Parathyroid adenoma (tissue), 2 donors: Measurements from ENCODE around the gene RUNX2.
"Not testable (repeated sequence)": the region's sequence is repeated elsewhere in the genome, so short reads cannot be mapped to it uniquely, and the experiment has no call there.

ENCODE experiments used
- H2AFZ ChIP-seq: fragments of 300-600 bp; sonication (generic); one replicate; pipeline ENCODE4 v1.7.0; 2017; ENCODE audit warnings: antibody characterized with exemption, mild to moderate bottlenecking
- H3K27ac ChIP-seq: fragments of 300-600 bp; sonication (generic); one replicate; pipeline ENCODE4 v1.7.0; 2017
- H3K27me3 ChIP-seq: fragments of 300-600 bp; sonication (generic); one replicate; pipeline ENCODE4 v1.7.0; 2017; ENCODE audit warnings: low read length; ENCODE audit not compliant: control insufficient read depth, insufficient read depth
- H3K36me3 ChIP-seq: fragments of 300-600 bp; sonication (generic); one replicate; pipeline ENCODE4 v1.7.0; 2017; ENCODE audit warnings: low read length; ENCODE audit not compliant: control insufficient read depth, insufficient read depth
- H3K4me1 ChIP-seq: fragments of 300-600 bp; sonication (generic); one replicate; pipeline ENCODE4 v1.7.0; 2017; ENCODE audit warnings: control low read depth
- H3K4me2 ChIP-seq: fragments of 300-600 bp; sonication (generic); one replicate; pipeline ENCODE4 v1.7.0; 2017; ENCODE audit warnings: low read length
- H3K4me3 ChIP-seq: fragments of 300-600 bp; sonication (generic); one replicate; pipeline ENCODE4 v1.7.0; 2017; ENCODE audit warnings: low read depth, low read length
- H3K79me2 ChIP-seq: fragments of 300-600 bp; sonication (generic); one replicate; pipeline ENCODE4 v1.7.0; 2017; ENCODE audit warnings: control low read depth
- H3K9ac ChIP-seq: fragments of 300-600 bp; sonication (generic); one replicate; pipeline ENCODE4 v1.7.0; 2017; ENCODE audit warnings: mild to moderate bottlenecking
- H3K9me3 ChIP-seq: fragments of 300-600 bp; sonication (generic); one replicate; pipeline ENCODE4 v1.7.0; 2017; ENCODE audit warnings: low read length; ENCODE audit not compliant: control insufficient read depth
- TF ChIP-seq, protein P1 (sequence below): fragments of 300-600 bp; sonication (generic); IDR thresholded peaks from one replicate; pipeline ENCODE4 v1.7.0; 2017; ENCODE audit warnings: antibody characterized with exemption, mild to moderate bottlenecking
- donor health status: primary hyperparathyroidism.

RUNX2 gene

DNA sequence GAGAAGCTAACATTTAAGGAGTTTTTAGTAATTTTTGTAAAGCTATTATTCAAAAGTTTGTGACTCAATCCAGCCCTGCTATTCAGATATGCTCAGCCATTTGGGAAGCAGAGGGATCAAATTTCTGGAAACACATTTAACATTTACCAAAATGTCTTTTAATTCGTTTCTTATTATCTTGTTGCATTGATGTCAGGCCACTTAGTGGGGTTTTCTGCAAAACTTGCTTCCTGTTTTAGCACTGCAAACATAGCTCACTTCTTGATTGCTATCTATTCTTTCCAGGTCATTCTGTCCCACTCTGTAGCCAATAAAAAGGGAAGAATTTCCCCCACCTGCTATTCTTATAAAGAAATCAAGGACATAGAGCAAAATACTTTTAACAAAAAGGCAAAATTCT is 226.5 kb downstream of the RUNX2 start:
- Histone ChIP-seq H3K79me2 (no peaks in the 10 kb centered on the region), H3K27ac (no peak overlapping the region), H3K9me3 (no peaks in the 10 kb centered on the region), H3K4me1 (no peaks in the 10 kb centered on the region), H3K36me3 (no peaks in the 10 kb centered on the region), H2AFZ (no peak overlapping the region), H3K4me3 (no peak overlapping the region), H3K4me2 (no peak overlapping the region), H3K9ac (no peak overlapping the region), H3K27me3 (no peaks in the 10 kb centered on the region)
- TF ChIP-seq, protein P1, sequence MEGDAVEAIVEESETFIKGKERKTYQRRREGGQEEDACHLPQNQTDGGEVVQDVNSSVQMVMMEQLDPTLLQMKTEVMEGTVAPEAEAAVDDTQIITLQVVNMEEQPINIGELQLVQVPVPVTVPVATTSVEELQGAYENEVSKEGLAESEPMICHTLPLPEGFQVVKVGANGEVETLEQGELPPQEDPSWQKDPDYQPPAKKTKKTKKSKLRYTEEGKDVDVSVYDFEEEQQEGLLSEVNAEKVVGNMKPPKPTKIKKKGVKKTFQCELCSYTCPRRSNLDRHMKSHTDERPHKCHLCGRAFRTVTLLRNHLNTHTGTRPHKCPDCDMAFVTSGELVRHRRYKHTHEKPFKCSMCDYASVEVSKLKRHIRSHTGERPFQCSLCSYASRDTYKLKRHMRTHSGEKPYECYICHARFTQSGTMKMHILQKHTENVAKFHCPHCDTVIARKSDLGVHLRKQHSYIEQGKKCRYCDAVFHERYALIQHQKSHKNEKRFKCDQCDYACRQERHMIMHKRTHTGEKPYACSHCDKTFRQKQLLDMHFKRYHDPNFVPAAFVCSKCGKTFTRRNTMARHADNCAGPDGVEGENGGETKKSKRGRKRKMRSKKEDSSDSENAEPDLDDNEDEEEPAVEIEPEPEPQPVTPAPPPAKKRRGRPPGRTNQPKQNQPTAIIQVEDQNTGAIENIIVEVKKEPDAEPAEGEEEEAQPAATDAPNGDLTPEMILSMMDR = no peak

DNA sequence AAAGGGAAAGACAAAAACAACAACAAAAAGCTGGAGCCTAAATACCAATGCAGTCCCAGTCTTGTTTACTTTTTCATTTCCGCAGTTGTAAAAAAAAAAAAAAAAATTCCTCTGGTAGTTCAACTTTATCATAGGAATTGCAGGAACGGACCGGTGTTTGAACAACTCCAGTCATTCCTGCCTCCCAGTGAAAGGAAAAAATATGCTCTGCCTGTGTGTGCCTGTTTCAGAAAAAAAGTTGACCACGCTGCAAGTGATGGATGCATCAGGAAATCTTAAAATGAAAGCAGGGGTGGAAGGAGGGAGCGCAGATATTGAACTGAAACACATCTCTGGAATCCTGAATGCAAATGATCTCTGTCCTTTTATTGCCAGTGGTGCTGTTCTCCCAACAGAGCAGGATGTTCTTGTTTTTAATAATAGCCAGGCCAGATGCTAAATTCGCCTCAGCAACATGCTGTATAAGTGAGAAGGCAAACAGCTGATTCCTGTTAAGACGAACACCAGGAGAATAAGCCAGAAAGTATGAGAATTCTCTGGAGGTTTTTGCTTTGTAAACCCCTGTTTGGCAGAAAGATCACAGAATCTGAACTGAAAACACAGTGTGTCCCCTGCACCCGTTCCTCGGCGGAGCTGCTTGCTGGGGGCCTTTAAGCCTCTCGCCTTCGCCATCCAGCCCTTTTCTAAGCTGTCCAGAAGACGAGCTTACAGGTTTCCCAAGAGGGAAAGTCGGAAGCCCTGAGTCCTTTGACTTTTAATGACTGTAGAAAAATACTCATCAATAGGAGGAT is 228.0 kb downstream of the RUNX2 start:
- TF ChIP-seq, protein P1 = no peak
- Histone ChIP-seq H3K27me3 (no peaks in the 10 kb centered on the region), H3K9ac (no peak overlapping the region), H3K79me2 (no peaks in the 10 kb centered on the region), H2AFZ (no peak overlapping the region), H3K9me3 (no peaks in the 10 kb centered on the region), H3K4me2 (no peak overlapping the region), H3K4me3 (no peak overlapping the region), H3K27ac (no peak overlapping the region), H3K36me3 (no peaks in the 10 kb centered on the region), H3K4me1 (no peaks in the 10 kb centered on the region)

DNA sequence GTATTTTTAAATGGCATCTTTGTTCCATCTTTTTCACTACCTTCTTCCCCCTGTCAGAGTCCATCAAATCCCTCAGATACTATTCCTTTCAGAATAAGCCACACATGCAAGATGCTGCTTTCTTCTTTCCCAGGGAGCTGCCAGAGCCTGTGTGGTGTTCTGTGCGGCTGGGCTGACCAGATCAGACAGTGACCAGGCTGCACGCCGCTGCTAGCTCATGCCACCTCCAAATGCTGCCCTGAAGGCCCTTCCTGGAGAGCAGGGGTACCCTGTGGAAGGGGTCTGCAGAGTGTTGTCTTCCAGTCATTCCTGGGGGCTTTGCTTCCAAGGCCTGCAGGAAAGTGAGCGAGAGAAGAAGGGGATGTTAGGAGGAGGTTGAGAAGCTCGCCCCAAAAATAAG is 228.7 kb downstream of the RUNX2 start:
- TF ChIP-seq, protein P1 = no peak

DNA sequence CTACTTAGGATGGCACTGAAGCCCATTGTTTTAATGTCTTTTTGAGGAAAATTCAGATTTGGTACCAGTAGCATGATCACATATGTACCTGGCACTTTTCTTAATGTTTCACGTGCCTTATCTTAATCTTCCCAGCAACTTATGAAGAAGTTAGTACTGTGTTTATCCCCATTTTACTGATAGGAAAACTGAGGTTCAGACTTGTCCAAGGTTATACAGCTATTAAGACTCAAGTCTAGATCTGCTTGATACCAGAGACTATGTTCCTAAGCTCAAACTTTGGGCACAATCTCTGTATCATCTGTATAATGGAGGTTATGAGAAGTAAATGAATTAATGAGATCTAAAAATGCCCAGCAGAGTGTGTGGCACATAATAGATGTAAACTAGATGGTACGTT is 229.3 kb downstream of the RUNX2 start:
- no peaks in the 10 kb centered on the region for H3K27me3 ChIP-seq
- H2AFZ ChIP-seq = no peak overlapping the region
- no peaks in the 10 kb centered on the region for H3K9me3 ChIP-seq
- no peak overlapping the region for H3K4me3 ChIP-seq
- no peaks in the 10 kb centered on the region for H3K36me3 ChIP-seq
- H3K4me2 ChIP-seq = no peak overlapping the region
- H3K9ac ChIP-seq = no peak overlapping the region
- TF ChIP-seq, protein P1 = no peak
- H3K27ac ChIP-seq = no peak overlapping the region
- H3K79me2 ChIP-seq = no peaks in the 10 kb centered on the region
- no peaks in the 10 kb centered on the region for H3K4me1 ChIP-seq

More for the DNA sequence above, 228.7 kb downstream of the RUNX2 start:
- Histone ChIP-seq H3K27ac (no peak overlapping the region), H3K4me1 (no peaks in the 10 kb centered on the region), H3K4me3 (no peak overlapping the region), H3K36me3 (no peaks in the 10 kb centered on the region), H3K9ac (no peak overlapping the region), H2AFZ (no peak overlapping the region), H3K27me3 (no peaks in the 10 kb centered on the region), H3K9me3 (no peaks in the 10 kb centered on the region), H3K79me2 (no peaks in the 10 kb centered on the region), H3K4me2 (no peak overlapping the region)

DNA sequence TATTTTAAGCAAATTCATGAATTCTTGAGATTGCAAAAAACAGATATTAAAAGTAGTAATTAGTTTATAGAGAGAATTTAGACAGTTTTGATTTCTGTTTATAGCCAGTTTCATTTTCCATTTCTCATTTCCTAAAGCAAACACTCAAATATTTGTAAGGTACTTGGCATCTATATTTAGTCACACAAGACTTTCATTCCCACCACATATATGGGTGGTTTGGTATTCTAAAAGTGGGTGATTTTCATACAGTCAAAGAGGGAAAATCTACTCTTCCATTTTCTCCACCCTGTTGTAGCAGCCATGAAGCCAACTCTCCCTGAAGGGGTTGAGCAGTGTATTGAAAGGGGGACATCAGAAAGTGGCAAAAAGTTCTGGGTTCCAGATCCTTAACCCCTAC is 230.7 kb downstream of the RUNX2 start:
- Histone ChIP-seq H3K79me2 (no peaks in the 10 kb centered on the region), H3K27ac (no peak overlapping the region), H2AFZ (no peak overlapping the region), H3K4me3 (no peak overlapping the region), H3K9me3 (no peaks in the 10 kb centered on the region), H3K4me2 (no peak overlapping the region), H3K36me3 (no peaks in the 10 kb centered on the region), H3K9ac (no peak overlapping the region), H3K4me1 (no peaks in the 10 kb centered on the region), H3K27me3 (no peaks in the 10 kb centered on the region)
- TF ChIP-seq, protein P1 = no peak

DNA sequence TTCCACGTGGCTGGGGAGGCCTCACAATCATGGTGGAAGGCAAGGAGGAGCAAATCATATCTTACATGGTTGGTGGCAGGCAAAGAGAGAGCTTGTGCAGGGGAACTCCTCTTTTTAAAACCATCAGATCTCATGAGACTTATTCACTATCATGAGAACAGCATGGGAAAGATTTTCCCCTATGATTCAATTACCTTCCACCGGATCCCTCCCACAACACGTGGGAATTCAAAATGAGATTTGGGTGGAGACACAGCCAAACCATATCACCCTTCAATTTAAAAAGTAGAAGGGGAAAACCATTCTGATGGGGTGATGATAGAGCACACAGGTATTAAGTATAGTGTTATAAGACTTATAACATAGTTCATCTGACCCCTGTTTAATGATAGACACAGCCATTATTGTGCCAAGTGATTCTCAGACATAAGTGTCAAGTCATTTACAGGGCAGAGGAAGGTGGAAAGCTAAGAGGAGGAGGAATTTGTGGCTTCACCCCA is 232.2 kb downstream of the RUNX2 start:
- H3K4me3 ChIP-seq, H3K9me3 ChIP-seq, H3K79me2 ChIP-seq, H3K27me3 ChIP-seq, H3K27ac ChIP-seq, H3K9ac ChIP-seq, H2AFZ ChIP-seq, H3K4me2 ChIP-seq, H3K36me3 ChIP-seq, H3K4me1 ChIP-seq: not testable (repeated sequence)
